ENCODE measurements around the gene TBCD.
"Not testable (repeated sequence)": the region's sequence is repeated elsewhere in the genome, so short reads cannot be mapped to it uniquely, and the experiment has no call there.

TBCD gene

DNA sequence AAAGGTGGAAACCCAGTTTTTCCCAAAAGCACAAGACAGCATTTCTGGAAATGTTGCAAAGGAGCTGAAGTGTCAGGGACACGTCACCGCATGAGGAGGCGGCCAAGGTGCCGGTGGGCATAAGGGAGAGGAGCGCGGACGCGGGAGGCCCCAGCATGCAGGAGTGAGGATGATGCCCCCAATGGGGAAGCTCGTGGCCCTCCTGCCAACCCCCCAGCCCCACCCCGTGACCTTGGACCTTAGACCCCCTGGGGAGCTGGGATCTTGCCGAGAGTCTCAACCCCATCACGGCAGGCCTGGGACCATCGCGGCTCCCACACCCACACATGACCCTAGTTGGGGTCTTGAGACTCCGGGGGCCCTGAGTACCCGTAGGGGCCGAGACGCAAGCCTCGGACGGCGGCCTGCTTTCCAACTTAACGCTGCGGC lies 208.1 kb downstream of the TBCD start:
- DNase-seq = no peak

DNA sequence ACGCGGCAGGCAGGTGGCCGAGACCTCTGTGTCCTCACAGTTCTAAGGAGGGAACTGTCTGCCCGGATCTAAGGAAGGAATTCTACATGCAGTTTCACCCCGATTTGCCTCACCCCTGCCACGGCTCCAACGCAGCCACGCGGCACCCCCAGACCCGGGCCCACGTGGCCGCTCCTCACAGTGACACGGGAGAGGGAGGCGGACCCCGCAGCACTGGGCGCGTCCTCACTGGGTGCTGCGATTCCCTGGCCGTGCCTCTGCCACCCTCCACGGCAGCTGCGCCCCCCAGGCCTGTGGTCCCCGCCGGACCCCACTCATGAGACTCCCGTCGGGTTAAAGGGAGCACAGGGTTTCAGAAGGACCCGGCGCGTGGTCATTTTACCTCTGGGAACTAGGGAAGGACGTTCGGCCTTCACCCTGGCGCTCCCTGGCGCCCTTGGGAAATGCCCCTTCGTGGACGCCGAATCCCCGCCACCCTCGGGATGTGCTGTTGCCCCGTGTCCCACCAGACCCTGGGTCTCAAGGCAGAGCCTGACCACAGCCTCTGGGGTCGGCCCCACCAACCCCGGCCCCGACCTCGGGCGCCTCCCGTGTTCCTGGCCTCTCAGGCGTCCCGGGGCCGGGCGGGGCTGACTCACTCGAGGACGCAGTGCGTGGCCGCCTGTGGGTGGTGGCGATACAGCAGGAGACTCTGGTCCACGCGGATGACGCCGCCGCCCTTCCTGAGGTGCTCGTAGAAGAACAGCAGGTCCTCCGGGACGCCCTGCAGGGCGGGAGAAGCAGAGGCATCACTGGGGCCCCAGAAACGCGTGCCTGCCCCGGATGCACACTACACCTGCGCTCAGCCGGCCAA lies 208.8 kb downstream of the TBCD start:
- no peak for DNase-seq

DNA sequence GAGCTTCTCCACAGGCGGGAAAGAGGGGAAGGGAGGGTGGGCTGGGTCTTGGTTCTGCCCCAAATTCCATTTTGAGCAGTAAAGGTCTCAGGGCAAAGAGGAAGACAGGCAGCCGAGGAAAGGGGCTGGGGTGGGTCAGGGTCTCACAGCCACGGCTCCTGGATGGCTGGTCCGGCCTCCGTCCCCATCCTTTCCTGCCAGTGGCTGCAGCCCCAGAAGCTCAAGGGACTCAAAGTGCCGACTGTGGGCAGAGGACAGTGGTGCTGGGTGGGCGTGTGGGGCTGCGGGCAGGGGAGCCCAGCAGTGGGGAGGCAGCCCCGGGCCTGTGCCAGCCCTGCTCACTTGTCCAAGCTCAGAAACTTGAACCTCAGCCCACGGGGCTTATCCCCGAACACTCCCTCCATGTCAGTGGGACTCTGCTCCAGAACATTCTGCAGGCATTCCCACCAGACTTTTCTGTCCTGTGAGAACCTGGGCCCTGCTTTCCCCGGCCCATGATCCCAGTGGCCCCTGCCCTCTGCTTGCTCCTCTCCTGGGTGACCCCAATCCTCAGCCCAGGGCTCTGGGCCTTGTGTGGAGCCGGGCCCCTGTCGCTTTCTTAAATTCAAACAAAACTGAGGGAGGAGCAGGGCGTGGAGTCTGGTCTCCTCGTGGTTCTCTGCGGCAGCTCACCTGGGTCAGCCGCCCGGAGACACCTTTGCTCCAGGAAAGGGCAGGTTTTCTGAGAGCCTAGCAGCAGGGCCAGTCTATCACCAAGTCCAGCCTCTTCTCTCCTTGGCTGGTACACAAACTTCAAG lies 209.7 kb downstream of the TBCD start:
- DNase-seq = no peak

DNA sequence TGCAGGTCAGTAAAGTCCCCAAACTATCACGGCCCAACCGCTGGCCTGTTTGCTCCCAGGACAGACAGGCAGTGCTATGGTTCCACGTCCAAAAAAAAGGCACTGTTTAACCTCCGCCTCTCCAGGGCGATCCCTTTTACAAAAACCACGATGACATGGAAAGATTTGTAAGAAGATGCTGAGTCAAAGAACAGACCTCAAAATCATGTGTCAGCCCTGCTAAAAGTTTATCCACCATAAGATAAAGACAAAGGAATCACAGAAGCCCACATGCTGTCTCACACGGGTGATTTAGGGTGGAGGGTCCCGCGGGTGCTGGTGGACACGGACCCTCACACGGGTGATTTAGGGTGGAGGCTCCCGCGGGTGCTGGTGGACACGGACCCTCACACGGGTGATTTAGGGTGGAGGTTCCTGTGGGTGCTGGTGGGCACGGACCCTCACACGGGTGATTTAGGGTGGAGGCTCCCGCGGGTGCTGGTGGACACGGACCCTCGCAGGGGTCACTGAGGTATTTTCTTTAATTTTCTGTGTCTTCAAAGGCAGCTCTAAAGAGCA lies 210.4 kb downstream of the TBCD start:
- DNase-seq = no peak

DNA sequence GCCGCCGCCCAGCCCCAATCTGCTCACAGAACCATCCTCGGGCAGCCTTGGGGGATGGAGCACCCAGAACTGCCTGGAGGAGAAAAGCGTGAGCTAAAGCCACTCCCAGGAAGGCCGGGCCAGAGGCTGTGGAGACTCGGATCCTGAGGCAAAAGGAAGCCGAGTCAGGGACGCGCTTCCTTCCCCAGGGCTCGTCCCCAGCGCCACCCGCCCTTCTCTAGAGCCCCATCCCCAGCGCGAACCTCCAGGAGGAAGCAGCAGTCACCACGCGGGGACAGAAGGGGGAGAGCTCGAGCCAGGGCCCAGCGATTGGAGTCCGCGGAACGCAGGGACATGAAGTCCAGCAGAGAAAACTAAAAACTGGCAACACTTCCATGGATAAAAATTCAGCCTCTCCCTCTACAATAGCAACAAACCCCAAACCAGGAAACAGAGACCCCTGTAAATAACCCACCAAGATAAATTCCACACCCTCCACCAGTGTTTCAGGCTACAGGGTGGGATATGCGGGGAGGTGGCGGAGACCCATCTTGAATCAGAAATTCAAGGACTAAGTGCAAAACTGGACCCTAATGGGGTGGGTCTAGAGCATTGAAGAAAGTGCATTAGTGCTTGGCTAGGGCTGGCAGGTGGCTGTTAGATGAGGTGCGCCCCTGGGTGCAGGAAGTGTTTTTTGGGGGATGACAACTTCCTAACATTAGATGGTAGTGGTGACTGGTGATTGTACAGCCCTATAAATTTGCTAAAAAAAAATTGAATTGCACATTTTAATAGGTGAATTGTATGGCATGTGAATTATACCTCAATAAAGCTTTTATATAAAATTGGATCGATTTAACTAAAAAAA lies 211.5 kb downstream of the TBCD start:
- DNase-seq = peak; percentile 19

DNA sequence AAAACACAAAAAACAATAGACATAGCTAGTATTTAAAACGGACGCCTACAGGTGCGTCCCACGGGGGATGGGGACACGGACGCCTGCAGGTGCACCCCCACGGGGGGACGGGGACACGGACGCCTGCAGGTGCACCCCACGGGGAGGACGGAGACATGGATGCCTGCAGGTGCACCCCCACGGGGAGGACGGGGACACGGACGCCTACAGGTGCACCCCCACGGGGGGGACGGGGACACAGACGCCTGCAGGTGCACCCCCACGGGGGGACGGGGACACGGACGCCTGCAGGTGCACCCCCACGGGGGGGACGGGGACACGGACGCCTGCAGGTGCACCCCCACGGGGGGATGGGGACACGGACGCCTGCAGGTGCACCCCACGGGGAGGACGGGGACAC lies 212.6 kb downstream of the TBCD start:
- DNase-seq = not testable (repeated sequence)

DNA sequence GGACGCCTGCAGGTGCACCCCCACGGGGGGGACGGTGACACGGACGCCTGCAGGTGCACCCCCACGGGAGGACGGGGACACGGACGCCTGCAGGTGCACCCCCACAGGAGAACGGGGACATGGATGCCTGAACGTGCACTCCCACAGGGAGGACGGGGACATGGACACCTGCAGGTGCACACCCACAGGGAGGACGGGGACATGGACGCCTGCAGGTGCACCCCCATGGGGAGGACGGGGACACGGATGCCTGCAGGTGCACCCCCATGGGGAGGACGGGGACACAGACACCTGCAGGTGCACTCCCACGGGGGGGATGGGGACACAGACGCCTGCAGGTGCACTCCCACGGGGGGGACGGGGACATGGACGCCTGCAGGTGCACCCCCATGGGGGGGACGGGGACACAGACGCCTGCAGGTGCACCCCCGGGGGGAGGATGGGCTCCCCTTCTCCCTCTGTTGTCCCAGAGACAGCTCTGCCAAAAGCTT lies 213.0 kb downstream of the TBCD start:
- no peak for DNase-seq

DNA sequence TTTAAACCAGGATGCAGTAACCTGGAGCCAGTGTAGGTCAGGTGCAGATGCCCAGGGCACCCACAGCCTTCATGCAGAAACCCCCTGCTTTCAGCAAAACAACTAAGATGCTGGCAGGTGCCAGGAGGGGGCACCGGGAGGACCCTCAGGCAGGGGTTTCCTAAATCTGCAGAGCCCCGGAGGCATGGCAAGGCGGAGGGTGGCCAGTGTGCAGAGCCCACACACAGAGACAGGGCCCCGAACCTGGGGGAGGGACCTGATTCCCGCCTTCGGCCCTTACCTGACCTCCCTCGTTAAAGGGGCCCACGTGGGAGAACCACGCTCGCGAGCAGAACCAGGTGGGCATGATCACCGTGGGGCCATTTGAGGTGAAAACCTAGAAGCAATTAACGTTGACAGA lies 213.5 kb downstream of the TBCD start:
- DNase-seq = no peak

DNA sequence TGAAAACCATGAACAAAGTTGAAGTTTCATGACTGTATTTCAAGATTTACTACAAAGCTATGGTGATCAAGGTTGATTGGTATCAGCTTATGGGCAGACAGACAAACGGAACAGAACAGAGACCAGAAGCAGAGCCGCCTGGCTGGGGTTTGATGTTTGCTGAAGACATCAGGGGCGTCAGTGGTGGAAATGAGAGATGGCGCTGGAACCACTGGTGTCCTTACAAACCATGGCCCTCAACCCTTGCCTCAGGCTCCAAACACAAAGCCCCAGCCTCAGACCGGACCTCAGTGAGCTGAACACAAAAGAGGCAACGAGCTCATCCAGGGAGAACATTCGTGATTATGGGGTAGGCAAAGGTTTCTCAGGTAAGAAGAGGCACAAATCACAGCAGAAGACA lies 214.6 kb downstream of the TBCD start:
- DNase-seq = no peak

DNA sequence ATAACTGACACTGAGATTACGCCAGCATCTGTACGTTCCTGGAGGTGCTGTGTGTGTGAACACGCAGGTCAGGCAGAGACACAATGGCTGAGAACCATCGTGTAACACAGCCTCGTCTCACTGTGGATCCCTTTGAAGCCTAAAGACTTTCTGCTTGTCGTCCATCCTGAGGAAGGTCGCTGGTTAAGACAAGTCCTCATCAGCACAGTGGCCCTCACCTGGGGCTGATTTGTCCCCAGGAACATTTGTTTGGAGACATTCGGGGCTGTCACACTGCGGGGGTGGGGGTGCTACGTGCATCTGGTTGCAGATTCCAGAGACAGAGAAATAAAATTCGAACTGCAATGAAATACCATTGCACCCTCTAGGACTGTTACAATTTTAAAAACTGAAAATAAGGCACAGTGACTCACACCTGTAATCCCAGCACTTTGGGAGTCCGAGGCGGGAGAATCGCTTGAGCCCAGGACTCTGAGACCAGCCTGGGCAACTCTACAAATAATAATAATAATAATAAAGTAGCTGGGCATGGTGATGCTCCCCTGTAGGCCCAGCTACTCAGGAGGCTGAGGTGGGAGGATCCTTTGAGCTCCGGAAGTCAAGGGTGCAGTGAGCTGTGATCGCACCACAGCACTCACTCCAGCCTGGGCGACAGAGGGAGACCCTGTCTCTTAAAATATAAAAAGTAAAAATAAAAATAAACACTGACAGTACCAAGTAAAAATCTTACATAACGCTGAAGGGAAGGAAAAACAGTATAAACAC lies 215.6 kb downstream of the TBCD start:
- DNase-seq = no peak

DNA sequence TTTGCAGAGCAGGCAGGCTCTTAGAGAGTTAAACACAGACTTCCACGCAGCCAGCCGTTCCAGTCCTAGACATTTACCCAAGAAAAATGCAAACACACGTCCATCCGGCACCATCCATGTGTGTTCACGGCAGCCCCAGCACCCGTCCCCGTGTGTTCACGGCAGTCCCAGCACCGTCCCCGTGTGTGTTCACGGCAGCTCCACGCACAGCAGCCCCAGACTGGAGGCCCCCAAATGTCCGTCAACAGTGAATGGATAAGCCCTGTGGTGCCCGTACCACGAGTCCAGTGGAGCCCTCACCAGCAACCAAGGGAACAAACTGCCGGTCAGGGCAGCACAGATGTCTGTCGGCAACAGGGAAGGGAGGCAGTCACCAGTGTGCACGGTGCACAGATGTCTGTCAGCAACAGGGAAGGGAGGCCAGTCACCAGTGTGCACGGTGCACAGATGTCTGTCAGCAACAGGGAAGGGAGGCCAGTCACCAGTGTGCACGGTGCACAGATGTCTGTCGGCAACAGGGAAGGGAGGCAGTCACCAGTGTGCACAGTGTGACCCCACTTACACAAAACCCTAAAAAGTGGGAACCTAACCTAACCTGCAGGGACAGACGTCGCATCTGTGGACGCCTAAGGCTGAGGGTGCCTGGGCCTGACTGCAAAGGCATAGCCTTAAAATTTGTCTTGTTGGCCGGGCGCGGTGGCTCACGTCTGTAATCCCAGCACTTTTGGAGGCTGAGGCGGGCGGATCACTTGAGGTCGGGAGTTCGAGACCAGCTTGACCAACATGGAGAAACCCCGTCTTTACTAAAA lies 216.4 kb downstream of the TBCD start:
- DNase-seq = not testable (repeated sequence)

DNA sequence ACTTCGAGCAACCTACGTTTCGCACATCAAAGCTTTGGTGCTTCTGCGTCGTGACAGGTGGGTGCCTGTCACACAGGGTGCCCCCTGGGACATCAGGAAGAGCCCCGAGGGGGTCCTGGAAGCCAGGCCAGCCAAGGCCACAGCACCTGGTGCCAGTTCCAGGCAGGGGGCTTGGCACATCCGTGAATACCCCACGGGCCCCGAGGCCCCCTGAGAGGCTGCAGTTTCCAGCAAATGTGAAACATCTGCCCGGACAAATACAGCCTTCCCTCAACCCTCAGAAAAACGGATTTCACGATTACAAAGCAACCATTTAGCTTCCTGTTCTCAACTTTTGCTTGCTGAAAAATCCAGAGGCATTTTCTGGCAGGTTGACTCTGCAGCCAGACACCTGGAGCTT lies 218.2 kb downstream of the TBCD start:
- no peak for DNase-seq

DNA sequence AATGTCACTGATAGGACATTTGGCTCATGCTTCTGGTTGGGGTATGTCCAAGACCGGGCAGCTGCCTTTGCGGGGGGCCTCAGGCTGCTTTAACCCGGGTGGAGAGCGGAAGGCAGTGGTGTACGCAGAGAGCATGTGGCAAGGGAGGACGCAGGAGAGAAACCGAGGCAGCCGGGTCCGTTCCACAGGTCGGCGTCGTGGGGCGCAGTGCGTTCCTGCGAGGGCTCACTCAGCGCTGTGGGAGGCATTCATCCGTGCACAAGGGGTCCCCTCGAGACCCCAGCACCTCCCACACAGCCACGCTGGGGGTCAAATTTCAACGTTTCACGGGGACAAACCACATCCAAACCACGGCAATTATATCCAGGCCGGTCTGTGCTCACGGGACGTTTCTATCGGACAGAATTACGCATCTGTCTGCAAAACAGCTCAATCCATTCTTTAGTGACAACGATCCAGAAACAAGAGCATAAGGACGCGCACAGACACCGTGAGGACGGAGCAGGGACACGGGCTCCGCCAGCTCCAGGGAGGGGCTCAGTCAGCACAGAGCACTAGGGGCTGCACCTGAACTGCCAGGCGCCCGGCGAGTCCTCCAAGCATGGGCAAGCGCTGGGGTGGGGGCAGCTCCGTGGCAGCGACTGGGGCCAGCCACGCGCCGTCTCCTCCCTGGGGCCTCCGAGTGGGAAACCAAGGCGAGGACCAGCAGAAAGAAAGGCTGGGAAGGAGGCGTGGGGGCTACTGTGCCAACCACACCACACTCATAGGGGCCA lies 219.1 kb downstream of the TBCD start:
- DNase-seq = no peak

DNA sequence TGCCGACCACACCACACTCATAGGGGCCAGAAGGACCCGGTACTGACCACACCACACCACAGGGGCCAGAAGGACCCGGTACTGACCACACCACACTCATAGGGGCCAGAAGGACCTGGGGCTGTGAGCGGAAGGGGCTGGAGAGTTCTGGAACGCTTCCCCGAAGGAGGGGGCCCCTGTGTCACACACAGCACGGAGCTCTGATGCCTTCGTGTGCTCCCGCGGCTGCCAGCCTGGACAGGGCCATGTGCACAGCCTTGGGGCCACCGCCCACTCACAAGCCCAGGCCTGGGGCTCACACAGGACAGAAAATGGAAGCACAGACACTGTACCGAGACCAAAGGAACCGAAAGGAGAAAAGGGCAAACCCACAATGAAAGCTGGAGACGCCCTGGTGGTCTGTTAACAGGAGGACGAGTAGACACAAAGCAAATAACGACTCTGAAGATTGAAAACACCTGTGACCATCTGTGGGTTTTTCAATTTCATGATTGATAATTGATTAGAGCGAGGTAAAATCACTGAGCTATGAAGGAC lies 221.0 kb downstream of the TBCD start:
- DNase-seq = no peak

DNA sequence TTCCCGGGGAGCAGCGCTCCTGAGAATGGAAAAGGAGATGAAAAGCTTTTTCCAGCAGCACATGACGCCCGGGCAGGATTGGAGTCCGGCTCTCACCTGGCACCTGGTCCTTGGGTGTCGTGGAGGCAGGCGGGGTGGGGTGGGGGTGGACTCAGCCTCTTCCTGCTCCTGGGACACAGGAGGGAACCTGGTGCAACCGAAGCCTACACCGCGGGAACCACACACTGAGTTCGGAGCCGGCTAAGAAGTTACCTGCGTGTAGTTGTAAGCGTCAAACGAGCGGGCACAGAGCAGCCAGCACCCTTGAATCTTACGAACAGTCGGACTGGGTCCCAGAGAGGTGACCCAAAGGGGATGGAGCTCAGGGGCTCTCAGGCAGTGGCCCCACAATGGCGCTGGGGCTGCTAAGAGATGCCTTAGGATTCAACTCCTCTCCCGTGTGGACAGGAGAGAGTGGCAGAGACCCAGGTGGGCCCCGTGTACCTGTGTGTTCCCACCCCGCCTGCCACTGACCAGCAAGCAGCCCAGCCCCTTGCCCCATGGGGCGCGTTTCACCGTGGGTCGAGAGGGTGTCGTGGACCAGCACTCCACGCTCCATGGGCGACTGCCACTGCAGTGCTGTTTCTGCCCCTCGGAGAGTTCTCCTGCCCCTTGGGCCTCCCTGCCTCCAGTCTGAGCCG lies 221.7 kb downstream of the TBCD start:
- no peak for DNase-seq

DNA sequence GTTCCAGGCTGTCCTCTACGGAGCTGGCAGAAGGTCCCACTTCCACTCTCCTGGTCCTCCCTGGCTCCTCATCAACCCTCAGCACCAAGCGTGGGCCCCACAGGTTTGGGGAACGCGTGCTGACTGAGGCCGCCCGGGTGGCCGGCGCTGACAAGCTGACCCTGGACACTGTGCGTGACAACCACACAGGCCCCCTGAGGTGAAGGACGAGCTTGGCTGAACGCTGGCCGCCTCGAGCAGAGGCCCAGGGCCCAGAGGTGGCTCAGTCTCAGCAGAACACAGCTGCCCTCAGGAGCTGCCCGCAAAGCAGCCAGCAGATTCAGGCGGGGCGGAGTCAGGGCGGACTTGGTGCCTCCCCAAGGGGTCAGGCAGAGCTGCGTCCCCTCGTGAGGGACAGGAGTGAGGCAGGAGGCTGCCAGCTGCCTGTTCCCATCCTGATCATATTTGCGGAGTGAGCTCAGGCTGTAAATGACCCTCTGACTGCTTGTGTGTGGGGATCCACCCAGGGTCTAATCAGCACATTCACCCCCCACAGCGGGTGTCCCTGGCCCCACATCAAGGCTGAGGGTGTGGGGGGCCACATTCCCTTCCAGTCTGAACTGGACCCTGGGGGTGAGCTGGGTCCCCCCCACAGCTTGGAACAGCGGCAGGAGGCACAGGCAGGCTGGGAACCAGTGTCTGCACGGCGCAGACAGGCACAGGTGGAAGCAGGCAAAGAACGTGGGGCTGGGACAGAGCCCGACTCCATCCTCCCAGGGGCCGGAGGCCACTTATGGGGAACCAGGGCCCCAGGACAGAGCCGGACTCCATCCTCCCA lies 222.5 kb downstream of the TBCD start:
- DNase-seq = no peak

DNA sequence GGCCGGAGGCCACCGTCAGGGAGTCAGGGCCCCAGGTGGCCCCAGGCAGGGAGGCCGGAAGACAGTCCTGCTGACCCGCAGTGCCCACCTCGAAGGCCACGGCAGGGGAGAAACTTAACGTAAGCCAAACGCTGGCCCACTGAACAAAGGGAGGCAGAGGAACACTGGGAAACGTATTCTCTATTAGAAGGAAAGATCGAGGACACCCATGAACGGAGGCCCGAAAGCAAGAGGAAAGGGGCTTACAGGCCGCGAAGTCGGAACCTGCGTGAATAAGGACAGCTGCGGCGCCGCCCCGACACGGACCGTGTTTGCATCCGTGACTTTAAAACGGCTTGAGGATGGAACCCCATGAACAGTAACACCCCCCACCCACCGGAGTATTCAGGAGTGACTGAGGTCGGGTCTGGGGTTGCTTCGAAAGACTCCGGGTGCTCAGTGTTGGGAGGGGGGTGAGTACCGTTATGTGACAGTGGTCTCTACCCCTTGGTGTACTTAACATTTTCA lies 225.2 kb downstream of the TBCD start:
- no peak for DNase-seq

DNA sequence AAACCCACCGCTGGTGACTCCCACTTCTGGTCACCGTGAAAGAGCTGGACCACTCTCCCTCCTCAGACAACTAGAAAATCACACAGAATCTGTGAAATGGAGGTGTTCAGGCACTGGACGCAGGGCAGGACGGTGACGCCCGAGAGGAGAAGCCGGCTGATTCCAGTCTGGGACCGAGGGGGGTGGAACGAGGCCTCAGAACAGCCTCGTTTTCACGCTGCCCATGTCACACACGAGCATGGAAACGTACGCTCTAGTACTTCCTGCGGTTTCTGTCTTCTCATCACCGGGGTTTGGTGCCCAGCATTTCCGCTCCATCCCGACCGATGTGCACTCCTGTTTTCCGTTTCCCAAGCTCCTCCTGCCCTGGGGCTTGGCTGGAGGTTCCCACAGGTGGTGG lies 225.7 kb downstream of the TBCD start:
- DNase-seq = no peak

Data from DMS53 (cell line).